Keratinocyte (primary cell): ENCODE results near the gene NCK2. TPM values are rescaled to one million over a fixed set of nuclear protein-coding genes. Genes with fewer than 3 reads are reported as not detected.

Source experiments
- DNase-seq: peaks from one replicate; pipeline ENCODE4 v3.0.0-alpha.2; 2011; ENCODE audit warnings: low read depth, missing footprints, low spot score
- FAIRE-seq: peaks from 2 replicates; lab custom pipeline; 2011; peaks lifted over from hg19 to GRCh38; lab: Jason Lieb, UNC
- H2AFZ ChIP-seq: 2 replicates; pipeline ENCODE4 v1.6.0; 2012; ENCODE audit warnings: low read length, control low read depth, inconsistent platforms; ENCODE audit not compliant: control insufficient read depth
- H3K27ac ChIP-seq: 2 replicates; pipeline ENCODE4 v1.5.1; 2011; ENCODE audit warnings: low read length; ENCODE audit not compliant: control insufficient read depth, insufficient read depth
- H3K27me3 ChIP-seq: 3 replicates; pipeline ENCODE4 v1.6.0; 2011; ENCODE audit warnings: low read length; ENCODE audit not compliant: control insufficient read depth, insufficient read depth; ENCODE audit errors: extremely low read depth
- H3K36me3 ChIP-seq, 2 experiments: 2 replicates in 1 of 2; 3 replicates in 1 of 2; pipeline ENCODE4 v1.5.1; 2011; ENCODE audit warnings: low read length in 2 of 2, mild to moderate bottlenecking in 1 of 2; ENCODE audit not compliant: control insufficient read depth in 2 of 2, insufficient read depth in 2 of 2; ENCODE audit errors: extremely low read depth in 1 of 2
- H3K4me1 ChIP-seq: 3 replicates; pipeline ENCODE4 v1.5.1; 2011; ENCODE audit warnings: low read length; ENCODE audit not compliant: control insufficient read depth, insufficient read depth; ENCODE audit errors: extremely low read depth
- H3K4me2 ChIP-seq: 3 replicates; pipeline ENCODE4 v1.6.0; 2011; ENCODE audit warnings: low read depth, low read length; ENCODE audit not compliant: control insufficient read depth, insufficient read depth; ENCODE audit errors: extremely low read depth
- H3K4me3 ChIP-seq, 3 experiments: fragments of 200-600 bp in 1 of 3; sonication (generic) in 1 of 3; 2 replicates in 2 of 3; 3 replicates in 1 of 3; pipeline ENCODE4 v1.5.1; 2011 to 2016; ENCODE audit warnings: low read length in 3 of 3, mild to moderate bottlenecking in 3 of 3, control low read depth in 2 of 3, inconsistent platforms in 1 of 3, low read depth in 1 of 3, mixed read lengths in 1 of 3, mixed run types in 1 of 3, moderate library complexity in 1 of 3; ENCODE audit not compliant: control insufficient read depth in 2 of 3, insufficient read depth in 2 of 3; ENCODE audit errors: extremely low read depth in 1 of 3
- H3K79me2 ChIP-seq: 2 replicates; pipeline ENCODE4 v1.6.0; 2012; ENCODE audit warnings: low read length; ENCODE audit not compliant: control insufficient read depth, insufficient read depth
- H3K9ac ChIP-seq: 3 replicates; pipeline ENCODE4 v1.6.0; 2011; ENCODE audit warnings: low read length; ENCODE audit not compliant: control insufficient read depth, insufficient read depth; ENCODE audit errors: extremely low read depth
- H3K9me1 ChIP-seq: 3 replicates; pipeline ENCODE4 v1.6.0; 2011; ENCODE audit warnings: low read length; ENCODE audit not compliant: control insufficient read depth, insufficient read depth; ENCODE audit errors: extremely low read depth
- H3K9me3 ChIP-seq: 2 replicates; pipeline ENCODE4 v1.5.1; 2012; ENCODE audit warnings: low read depth, low read length; ENCODE audit not compliant: control insufficient read depth
- H4K20me1 ChIP-seq: 3 replicates; pipeline ENCODE4 v1.6.0; 2011; ENCODE audit warnings: low read length; ENCODE audit not compliant: control insufficient read depth, insufficient read depth; ENCODE audit errors: extremely low read depth
- EZH2 ChIP-seq: IDR thresholded peaks from one replicate; pipeline ENCODE4 v1.6.1; 2012; ENCODE audit warnings: inconsistent platforms, mild to moderate bottlenecking, low read length, moderate library complexity
- dilution Hi-C: fragments of 300-500 bp; cut with MboI; formaldehyde crosslinking; loops from one replicate; pipeline ENCODE4 v1.7.0; 2020; ENCODE audit warnings: low sequenced_read_pairs; ENCODE audit not compliant: extremely low pct_ligation_motif_present
- polyA plus RNA-seq, 5 experiments: library from polyadenylated mRNA; depleted of rRNA in 3 of 5; stranded (reverse) in 3 of 5; stranded (forward) in 1 of 5; unstranded in 1 of 5; fragments of >200 nt; gene quantifications; 1 replicate in 1 of 5; 2 replicates in 3 of 5; 3 replicates in 1 of 5; pipeline versions ENCODE4 v1.2.1 to v1.2.3, GENCODE V29; 2011 to 2012; ENCODE audit warnings: missing spikeins in 2 of 5, low read depth in 1 of 5, low replicate concordance in 1 of 5
- TF ChIP-seq, protein P1 (sequence below), 3 experiments: IDR thresholded peaks in 1 of 3; conservative IDR thresholded peaks in 1 of 3; optimal IDR thresholded peaks in 1 of 3; 2 replicates in 2 of 3; 3 replicates in 1 of 3; pipeline versions ENCODE3 to v1.5.1; 2011; ENCODE audit warnings: low read length in 3 of 3, mild to moderate bottlenecking in 3 of 3, moderate library complexity in 2 of 3, control low read depth in 1 of 3, inconsistent platforms in 1 of 3; ENCODE audit not compliant: insufficient read depth in 2 of 3; ENCODE audit errors: extremely low read depth in 1 of 3

Gene NCK2
- polyA plus RNA-seq, 1 donor (not counting 4 experiments of a cell fraction or from before 2014, with no cell fraction given) = 31.4 TPM

- FAIRE-seq (no peak), DNase-seq (no peak)
- peaks cover 3% of the 10 kb centered on the region for H3K4me1 ChIP-seq
- no peak overlapping the region for H3K9ac ChIP-seq
- no peak overlapping the region for H2AFZ ChIP-seq
- H3K4me2 ChIP-seq = no peak overlapping the region
- H3K79me2 ChIP-seq = peaks cover 79% of the 10 kb centered on the region
- no peaks in the 10 kb centered on the region for H3K9me3 ChIP-seq
- no peak overlapping the region for H3K4me3 ChIP-seq
- TF ChIP-seq EZH2 = no peak
- TF ChIP-seq, protein P1, sequence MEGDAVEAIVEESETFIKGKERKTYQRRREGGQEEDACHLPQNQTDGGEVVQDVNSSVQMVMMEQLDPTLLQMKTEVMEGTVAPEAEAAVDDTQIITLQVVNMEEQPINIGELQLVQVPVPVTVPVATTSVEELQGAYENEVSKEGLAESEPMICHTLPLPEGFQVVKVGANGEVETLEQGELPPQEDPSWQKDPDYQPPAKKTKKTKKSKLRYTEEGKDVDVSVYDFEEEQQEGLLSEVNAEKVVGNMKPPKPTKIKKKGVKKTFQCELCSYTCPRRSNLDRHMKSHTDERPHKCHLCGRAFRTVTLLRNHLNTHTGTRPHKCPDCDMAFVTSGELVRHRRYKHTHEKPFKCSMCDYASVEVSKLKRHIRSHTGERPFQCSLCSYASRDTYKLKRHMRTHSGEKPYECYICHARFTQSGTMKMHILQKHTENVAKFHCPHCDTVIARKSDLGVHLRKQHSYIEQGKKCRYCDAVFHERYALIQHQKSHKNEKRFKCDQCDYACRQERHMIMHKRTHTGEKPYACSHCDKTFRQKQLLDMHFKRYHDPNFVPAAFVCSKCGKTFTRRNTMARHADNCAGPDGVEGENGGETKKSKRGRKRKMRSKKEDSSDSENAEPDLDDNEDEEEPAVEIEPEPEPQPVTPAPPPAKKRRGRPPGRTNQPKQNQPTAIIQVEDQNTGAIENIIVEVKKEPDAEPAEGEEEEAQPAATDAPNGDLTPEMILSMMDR (optimal IDR thresholded peaks at IDR 0.05 in 1 of 3, IDR thresholded peaks at IDR 0.05 in 1 of 3, conservative IDR thresholded peaks at IDR 0.05 in 1 of 3; ENCODE audit: extremely low read depth in 1 of 3, insufficient read depth in 2 of 3, low read length in 3 of 3) = no peak
- no peaks in the 10 kb centered on the region for H3K9me1 ChIP-seq
- H3K27me3 ChIP-seq = no peaks in the 10 kb centered on the region
- H4K20me1 ChIP-seq = peaks cover 9% of the 10 kb centered on the region
- dilution Hi-C loops = loop anchor here (25.0 kb wide), 1 partner anchor 210 kb away; no protein-coding TSS in a partner anchor
- peaks cover 3 to 9% of the 10 kb centered on the region in 2 experiments for H3K36me3 ChIP-seq
- no peak overlapping the region for H3K27ac ChIP-seq
These were observed 27.6 kb downstream of the NCK2 start for GRCh38 chr2:105772362-105772761.

GRCh38 chr2:105773568-105773967 is 28.9 kb downstream of the NCK2 start:
- peaks cover 3% of the 10 kb centered on the region for H3K4me1 ChIP-seq
- H3K79me2 ChIP-seq = peaks cover 84% of the 10 kb centered on the region
- H3K27ac ChIP-seq = no peak overlapping the region
- TF ChIP-seq, protein P1 (optimal IDR thresholded peaks at IDR 0.05 in 1 of 3, IDR thresholded peaks at IDR 0.05 in 1 of 3, conservative IDR thresholded peaks at IDR 0.05 in 1 of 3; ENCODE audit: extremely low read depth in 1 of 3, insufficient read depth in 2 of 3, low read length in 3 of 3) = no peak
- no peak for TF ChIP-seq EZH2
- peaks cover 17% of the 10 kb centered on the region for H4K20me1 ChIP-seq
- DNase-seq (no peak), FAIRE-seq (no peak)
- no peaks in the 10 kb centered on the region for H3K9me1 ChIP-seq
- H3K4me2 ChIP-seq = no peak overlapping the region
- no peaks in the 10 kb centered on the region for H3K27me3 ChIP-seq
- H3K9me3 ChIP-seq = no peaks in the 10 kb centered on the region
- dilution Hi-C loops = loop anchor here (25.0 kb wide), 1 partner anchor 211 kb away; no protein-coding TSS in a partner anchor
- H2AFZ ChIP-seq = no peak overlapping the region
- H3K4me3 ChIP-seq = no peak overlapping the region
- no peak overlapping the region for H3K9ac ChIP-seq
- H3K36me3 ChIP-seq = peaks cover 6 to 9% of the 10 kb centered on the region in 2 experiments
